B cell (primary cell): ENCODE results near the gene CHTF18. TPM values are rescaled to one million over a fixed set of nuclear protein-coding genes. Genes with fewer than 3 reads are reported as not detected.

Experiments used
- ATAC-seq: fragments of 200-7000 bp; cut with Tn5 transposase; one replicate; pipeline ENCODE4 v1.10.0; 2021; ENCODE audit warnings: low read depth, mild to moderate bottlenecking, moderate number of reproducible peaks, moderate library complexity
- CTCF ChIA-PET: fragments of 350-600 bp; sonication (Branson Sonifier 250); formaldehyde crosslinking; loops from one replicate; lab custom pipeline; 2021; ENCODE audit warnings: antibody characterized with exemption, inconsistent platforms; lab: Charles Lee
- POLR2A ChIA-PET: fragments of 350-600 bp; sonication (Branson Sonifier 250); formaldehyde crosslinking; loops from one replicate; lab custom pipeline; 2021; ENCODE audit warnings: antibody characterized with exemption; lab: Charles Lee
- DNase-seq: peaks from one replicate; pipeline ENCODE4 v3.0.0; 2013
- H2AFZ ChIP-seq: 2 replicates; pipeline ENCODE4 v1.6.1; 2012; ENCODE audit warnings: mild to moderate bottlenecking, low read depth, low read length; ENCODE audit not compliant: insufficient read depth, poor library complexity, severe bottlenecking
- H3K27ac ChIP-seq, 2 donors: 1 replicate in 1 of 2; 2 replicates in 1 of 2; pipeline ENCODE4 v1.5.1; 2012 to 2013; ENCODE audit warnings: low read length in 2 of 2, mild to moderate bottlenecking in 2 of 2, moderate library complexity in 1 of 2
- H3K27me3 ChIP-seq, 4 experiments: fragments of 200-600 bp in 1 of 4; sonication (generic) in 1 of 4; replicated peaks in 1 of 4; 1 replicate in 2 of 4; 2 replicates in 2 of 4; pipeline versions ENCODE4 v1.6.1 to v1.7.0; 2013 to 2016; ENCODE audit warnings: low read length in 3 of 4, mild to moderate bottlenecking in 2 of 4, mixed read lengths in 1 of 4, moderate library complexity in 1 of 4; ENCODE audit not compliant: insufficient read depth in 4 of 4, control insufficient read depth in 3 of 4; ENCODE audit errors: control extremely low read depth in 1 of 4
- H3K36me3 ChIP-seq, 2 experiments: replicated peaks in 1 of 2; 1 replicate in 1 of 2; 2 replicates in 1 of 2; pipeline versions ENCODE4 v1.6.1 to v1.7.1; 2013; ENCODE audit warnings: low read length in 1 of 2; ENCODE audit not compliant: insufficient read depth in 2 of 2, control insufficient read depth in 1 of 2; ENCODE audit errors: control extremely low read depth in 1 of 2, extremely low read depth in 1 of 2
- H3K4me1 ChIP-seq, 2 donors: fragments of 200-600 bp in 1 of 2; sonication (generic) in 1 of 2; 1 replicate in 1 of 2; 2 replicates in 1 of 2; pipeline versions ENCODE4 v1.5.1 to v1.6.1; 2013 to 2017; ENCODE audit warnings: low read length in 2 of 2; ENCODE audit not compliant: control insufficient read depth in 2 of 2, insufficient read depth in 2 of 2
- H3K4me2 ChIP-seq: replicated peaks from 2 replicates; pipeline ENCODE3; 2012; ENCODE audit warnings: mild to moderate bottlenecking, low read depth, low read length; ENCODE audit not compliant: poor library complexity, severe bottlenecking
- H3K4me3 ChIP-seq, 5 experiments: fragments of 200-600 bp in 1 of 5; sonication (generic) in 1 of 5; 1 replicate in 3 of 5; 2 replicates in 2 of 5; pipeline versions ENCODE4 v1.5.1 to v1.7.0; 2011 to 2016; ENCODE audit warnings: low read length in 4 of 5, mild to moderate bottlenecking in 4 of 5, low read depth in 2 of 5, control low read depth in 1 of 5, moderate library complexity in 1 of 5; ENCODE audit not compliant: insufficient read depth in 1 of 5; ENCODE audit errors: control extremely low read depth in 1 of 5, extremely low read depth in 1 of 5
- H3K79me2 ChIP-seq: fragments of 200-600 bp; sonication (generic); one replicate; pipeline ENCODE4 v1.6.0; 2016; ENCODE audit warnings: low read length; ENCODE audit not compliant: control insufficient read depth, insufficient read depth
- H3K9ac ChIP-seq: fragments of 200-600 bp; sonication (generic); 2 replicates; pipeline ENCODE4 v1.6.1; 2017; ENCODE audit warnings: mild to moderate bottlenecking, low read length, moderate library complexity
- H3K9me3 ChIP-seq, 3 donors: one replicate each; pipeline versions ENCODE4 v1.6.1 to v1.7.1; 2013; ENCODE audit warnings: low read length in 2 of 3; ENCODE audit not compliant: control insufficient read depth in 2 of 3, insufficient read depth in 1 of 3; ENCODE audit errors: control extremely low read depth in 1 of 3
- H4K20me1 ChIP-seq: 2 replicates; pipeline ENCODE4 v1.6.0; 2012; ENCODE audit warnings: mild to moderate bottlenecking, low read length; ENCODE audit not compliant: insufficient read depth, control insufficient read depth, poor library complexity, severe bottlenecking
- H3K27ac Mint-ChIP-seq: one replicate; pipeline ENCODE4 v1.8.0; 2021; ENCODE audit warnings: mixed read lengths
- H3K27me3 Mint-ChIP-seq: one replicate; pipeline ENCODE4 v1.8.0; 2021; ENCODE audit warnings: mixed read lengths
- H3K4me1 Mint-ChIP-seq: one replicate; pipeline ENCODE4 v1.8.0; 2021; ENCODE audit warnings: mixed read lengths
- H3K4me3 Mint-ChIP-seq: one replicate; pipeline ENCODE4 v1.8.0; 2021; ENCODE audit warnings: mixed read lengths
- H3K9me3 Mint-ChIP-seq: one replicate; pipeline ENCODE4 v1.8.0; 2022; ENCODE audit warnings: mixed read lengths; ENCODE audit not compliant: insufficient read depth
- CTCF ChIP-seq: fragments of 200-600 bp; IDR thresholded peaks from one replicate; pipeline ENCODE4 v1.8.0; 2022; ENCODE audit warnings: antibody characterized with exemption, mild to moderate bottlenecking
- EZH2 ChIP-seq: IDR thresholded peaks from 2 replicates; pipeline ENCODE4 v1.6.1; 2012; ENCODE audit warnings: borderline replicate concordance, low read depth, mild to moderate bottlenecking, moderate library complexity, low read length; ENCODE audit not compliant: insufficient read depth, poor library complexity, severe bottlenecking
- WGBS: methylation state at CpG from one replicate; pipeline ENCODE4 v1.1.5; 2013; ENCODE audit warnings: missing lambda C conversion rate; ENCODE audit not compliant: insufficient coverage; 5-methylcytosine and 5-hydroxymethylcytosine counted together
- intact Hi-C: fragments of 100-400 bp; cut with micrococcal nuclease; formaldehyde crosslinking; loops from one replicate; pipeline ENCODE4 v1.10.0; 2022
- polyA plus RNA-seq: library from polyadenylated mRNA; depleted of rRNA; stranded (reverse); fragments of >200 nt; gene quantifications from 2 replicates; pipeline ENCODE4 v1.2.3, GENCODE V29; 2012
- total RNA-seq, 2 donors: library from RNA; stranded (reverse); fragments of 120-200 nt in 1 of 2; gene quantifications; 1 replicate in 1 of 2; 2 replicates in 1 of 2; pipeline versions ENCODE4 v1.2.3 to v1.2.4, GENCODE V29; 2013 to 2022

CHTF18 gene
- total and polyA plus RNA-seq, 2 donors (not counting 1 experiment from before 2014, with no cell fraction given) = 72.3 to 76.1 TPM

- Mint-ChIP-seq H3K27me3 (peaks cover 4% of the 10 kb centered on the region), H3K4me1 (peaks cover 2% of the 10 kb centered on the region), H3K9me3 (no peaks in the 10 kb centered on the region), H3K27ac (no peak overlapping the region), H3K4me3 (no peak overlapping the region)
- Histone ChIP-seq H2AFZ (no peak overlapping the region), H3K27me3 (peaks cover 0 to 1% (median 0%) of the 10 kb centered on the region in 4 experiments), H3K79me2 (no peaks in the 10 kb centered on the region), H3K36me3 (no peaks in the 10 kb centered on the region), H3K9me3 (peaks cover 0 to 7% (median 0%) of the 10 kb centered on the region in 3 donors), H3K4me2 (no peak overlapping the region), H3K27ac (no peak overlapping the region), H3K9ac (no peak overlapping the region), H4K20me1 (no peaks in the 10 kb centered on the region), H3K4me3 (no peak overlapping the region), H3K4me1 (peaks cover 5 to 9% of the 10 kb centered on the region in 2 donors)
- 94% methylated on average over 8 of the region's 8 CpGs for WGBS
- ChIA-PET POLR2A (no interaction called here), CTCF (no interaction called here)
- intact Hi-C loops = no loop called here
- ATAC-seq (no peak), DNase-seq (no peak)
- TF ChIP-seq CTCF = no peak
- no peak for TF ChIP-seq EZH2
These were observed 5.0 kb downstream of the CHTF18 start for GRCh38 chr16:793414-793813.

GRCh38 chr16:794091-794822 lies 5.8 kb downstream of the CHTF18 start:
- no peak overlapping the region for H3K27ac ChIP-seq
- H3K9ac ChIP-seq = no peak overlapping the region
- H4K20me1 ChIP-seq = no peaks in the 10 kb centered on the region
- peaks cover 0 to 10% (median 1%) of the 10 kb centered on the region in 4 experiments for H3K27me3 ChIP-seq
- TF ChIP-seq EZH2 (no peak), CTCF (no peak)
- Mint-ChIP-seq H3K4me1 (peaks cover 2% of the 10 kb centered on the region), H3K27ac (no peak overlapping the region), H3K27me3 (peaks cover 4% of the 10 kb centered on the region), H3K4me3 (no peak overlapping the region), H3K9me3 (no peaks in the 10 kb centered on the region)
- H3K4me2 ChIP-seq = no peak overlapping the region
- peaks cover 0 to 4% of the 10 kb centered on the region in 2 donors for H3K4me1 ChIP-seq
- no peaks in the 10 kb centered on the region for H3K79me2 ChIP-seq
- H3K4me3 ChIP-seq = no peak overlapping the region
- ChIA-PET POLR2A (no interaction called here), CTCF (no interaction called here)
- intact Hi-C loops = no loop called here
- no peak overlapping the region for H2AFZ ChIP-seq
- no peaks in the 10 kb centered on the region for H3K36me3 ChIP-seq
- 95% methylated on average over 35 of the region's 40 CpGs for WGBS
- H3K9me3 ChIP-seq = peaks cover 0 to 9% (median 0%) of the 10 kb centered on the region in 3 donors
- ATAC-seq (no peak), DNase-seq (no peak)
